Measurements from ENCODE around the gene PCDHGC5.

- TF ChIP-seq CTCF (IDR thresholded peaks at IDR 0.05; ENCODE audit: low read length) (no peak), EZH2 (optimal IDR thresholded peaks at IDR 0.05; ENCODE audit: low read depth, low read length) (no peak), EZH2phosphoT487 (IDR thresholded peaks at IDR 0.05; ENCODE audit: low read length) (no peak)
Measured at GRCh38 chr5:141517880-141518617, 29.2 kb downstream of the PCDHGC5 start.

All from MM.1S (cell line).